TTC549 (cell line): ENCODE measurements around the gene TBCB.
"Not testable (repeated sequence)": the region's sequence is repeated elsewhere in the genome, so short reads cannot be mapped to it uniquely, and the experiment has no call there.

Experiments used
- FAIRE-seq: peaks from 2 replicates; lab custom pipeline; 2012; peaks lifted over from hg19 to GRCh38; lab: Jason Lieb, UNC

TBCB gene

GRCh38 chr19:36173846-36174245 lies 58.6 kb downstream of the TBCB start:
- FAIRE-seq: not testable (repeated sequence)
